IPS-NIHi7 (cell line): ENCODE data around the gene RPS21.
"Not testable (repeated sequence)": the region's sequence is repeated elsewhere in the genome, so short reads cannot be mapped to it uniquely, and the experiment has no call there.

Source experiments
- DNase-seq: peaks from one replicate; pipeline ENCODE4 v3.0.0; 2012; ENCODE audit warnings: mixed read lengths; ENCODE audit errors: extremely low spot score

The RPS21 gene

GRCh38 chr20:62365814-62366369, 21.0 kb upstream of the RPS21 start:
- DNase-seq = peak; percentile 68

- DNase-seq = peak; percentile 84
Measured at GRCh38 chr20:62366370-62367135, 20.4 kb upstream of the RPS21 start.

- DNase-seq = peak; percentile 85
Measured at GRCh38 chr20:62367136-62367632, 19.7 kb upstream of the RPS21 start, which contains the start of gene LAMA5. Gene LAMA5, minus strand, starts transcription at chr20:62367312. Its CDS starts 67 bp downstream, at chr20:62367245.

- no peak for DNase-seq
Measured at GRCh38 chr20:62367633-62368391, 19.1 kb upstream of the RPS21 start.

GRCh38 chr20:62368392-62368975, 18.4 kb upstream of the RPS21 start:
- DNase-seq = peak; percentile 68

- DNase-seq = peak; percentile 78
Measured at GRCh38 chr20:62368976-62369814, 17.7 kb upstream of the RPS21 start.

- DNase-seq = no peak
Measured at GRCh38 chr20:62369815-62370114, 17.1 kb upstream of the RPS21 start.

- no peak for DNase-seq
Measured at GRCh38 chr20:62370115-62370806, 16.6 kb upstream of the RPS21 start.

GRCh38 chr20:62370807-62371587, 15.9 kb upstream of the RPS21 start:
- no peak for DNase-seq

- DNase-seq = no peak
Measured at GRCh38 chr20:62371588-62372041, 15.3 kb upstream of the RPS21 start.

- no peak for DNase-seq
Measured at GRCh38 chr20:62372042-62372993, 14.6 kb upstream of the RPS21 start.

GRCh38 chr20:62373631-62374179, 13.2 kb upstream of the RPS21 start:
- DNase-seq = not testable (repeated sequence)

- no peak for DNase-seq
Measured at GRCh38 chr20:62374331-62375152, 12.4 kb upstream of the RPS21 start.

- DNase-seq = peak; percentile 85
Measured at GRCh38 chr20:62376112-62377063, 10.5 kb upstream of the RPS21 start.

GRCh38 chr20:62377064-62377461, 9.8 kb upstream of the RPS21 start:
- DNase-seq = no peak

GRCh38 chr20:62377615-62378178, 9.2 kb upstream of the RPS21 start:
- DNase-seq = no peak
